ENCODE data around the gene PKP1.

Gene PKP1

GRCh38 chr1:201359031-201359872, 75.9 kb downstream of the PKP1 start:
- H3K4me3 ChIP-seq (ENCODE audit: low read depth, low read length), result no peak overlapping the region
- no peak for TF ChIP-seq CTCF (IDR thresholded peaks at IDR 0.05; ENCODE audit: borderline replicate concordance, insufficient read depth, low read depth, low read length)

GRCh38 chr1:201359873-201360210, 76.5 kb downstream of the PKP1 start:
- H3K4me3 ChIP-seq (ENCODE audit: low read depth, low read length), result no peak overlapping the region
- no peak for TF ChIP-seq CTCF (IDR thresholded peaks at IDR 0.05; ENCODE audit: borderline replicate concordance, insufficient read depth, low read depth, low read length)

- H3K4me3 ChIP-seq (ENCODE audit: low read depth, low read length), result no peak overlapping the region
- TF ChIP-seq CTCF (IDR thresholded peaks at IDR 0.05; ENCODE audit: borderline replicate concordance, insufficient read depth, low read depth, low read length), result no peak
Measured at GRCh38 chr1:201360486-201360885, 77.2 kb downstream of the PKP1 start.

GRCh38 chr1:201360901-201361651, 77.8 kb downstream of the PKP1 start:
- TF ChIP-seq CTCF (IDR thresholded peaks at IDR 0.05; ENCODE audit: borderline replicate concordance, insufficient read depth, low read depth, low read length), result no peak
- H3K4me3 ChIP-seq (ENCODE audit: low read depth, low read length), result no peak overlapping the region

GRCh38 chr1:201361652-201362504, 78.6 kb downstream of the PKP1 start:
- no peak overlapping the region for H3K4me3 ChIP-seq (ENCODE audit: low read depth, low read length)
- TF ChIP-seq CTCF (IDR thresholded peaks at IDR 0.05; ENCODE audit: borderline replicate concordance, insufficient read depth, low read depth, low read length), result peak; percentile 85

GRCh38 chr1:201362906-201363305, 79.6 kb downstream of the PKP1 start:
- TF ChIP-seq CTCF (IDR thresholded peaks at IDR 0.05; ENCODE audit: borderline replicate concordance, insufficient read depth, low read depth, low read length), result no peak
- H3K4me3 ChIP-seq (ENCODE audit: low read depth, low read length), result no peak overlapping the region

Measured in GM12875 (cell line).